HS-5 (cell line): ENCODE measurements around the gene ASL.
"Not testable (repeated sequence)": the region's sequence is repeated elsewhere in the genome, so short reads cannot be mapped to it uniquely, and the experiment has no call there.

Experiments used
- DNase-seq: peaks from one replicate; pipeline ENCODE4 v3.0.0-alpha.2; 2012; ENCODE audit warnings: low read depth

Gene ASL

DNA sequence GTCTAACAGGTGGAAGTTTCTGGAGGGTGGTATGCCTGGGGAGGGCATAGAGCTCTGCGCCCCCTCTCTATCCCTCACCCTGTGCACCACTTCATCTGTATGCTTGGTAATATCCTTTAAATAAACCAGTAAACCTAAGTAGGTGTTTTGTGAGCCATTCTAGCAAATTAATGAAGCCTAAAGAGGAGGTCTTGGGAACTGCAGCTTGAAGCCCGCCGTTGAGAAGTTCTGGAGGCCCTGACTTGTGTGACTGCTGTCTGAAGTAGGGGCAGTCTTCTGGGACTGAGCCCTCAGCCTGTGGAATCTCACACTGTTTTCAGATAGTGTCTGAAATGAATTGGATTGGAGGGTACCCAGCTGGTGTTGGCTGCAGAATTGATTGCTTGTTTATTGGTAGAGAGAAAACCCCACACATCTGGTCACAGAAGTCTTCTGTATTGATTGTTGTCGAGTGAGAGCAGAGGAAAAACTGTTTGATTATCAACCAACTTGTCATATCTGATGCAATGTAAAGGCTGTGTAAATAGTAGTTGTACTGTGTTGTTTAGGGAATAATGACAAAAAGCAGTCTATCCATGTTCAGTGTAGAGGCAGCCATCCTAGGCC lies 43.7 kb downstream of the ASL start:
- DNase-seq: no peak

- DNase-seq: no peak
Measured at GRCh38 chr7:66123175-66123528, 47.5 kb downstream of the ASL start.

DNA sequence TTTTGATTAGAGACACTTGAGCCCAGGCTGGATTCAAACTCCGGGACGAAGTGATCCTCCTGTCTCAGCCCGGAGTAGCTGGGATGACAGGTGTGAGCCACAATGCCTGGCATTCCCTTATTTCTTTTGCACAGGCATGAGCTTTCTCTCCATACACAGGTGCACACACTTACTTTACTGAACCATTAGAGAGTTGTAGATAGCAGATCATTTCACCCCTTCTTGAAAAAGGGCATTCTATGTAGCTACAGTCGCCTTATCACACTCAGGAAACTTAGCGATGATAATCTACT lies 48.9 kb downstream of the ASL start:
- DNase-seq: not testable (repeated sequence)

DNA sequence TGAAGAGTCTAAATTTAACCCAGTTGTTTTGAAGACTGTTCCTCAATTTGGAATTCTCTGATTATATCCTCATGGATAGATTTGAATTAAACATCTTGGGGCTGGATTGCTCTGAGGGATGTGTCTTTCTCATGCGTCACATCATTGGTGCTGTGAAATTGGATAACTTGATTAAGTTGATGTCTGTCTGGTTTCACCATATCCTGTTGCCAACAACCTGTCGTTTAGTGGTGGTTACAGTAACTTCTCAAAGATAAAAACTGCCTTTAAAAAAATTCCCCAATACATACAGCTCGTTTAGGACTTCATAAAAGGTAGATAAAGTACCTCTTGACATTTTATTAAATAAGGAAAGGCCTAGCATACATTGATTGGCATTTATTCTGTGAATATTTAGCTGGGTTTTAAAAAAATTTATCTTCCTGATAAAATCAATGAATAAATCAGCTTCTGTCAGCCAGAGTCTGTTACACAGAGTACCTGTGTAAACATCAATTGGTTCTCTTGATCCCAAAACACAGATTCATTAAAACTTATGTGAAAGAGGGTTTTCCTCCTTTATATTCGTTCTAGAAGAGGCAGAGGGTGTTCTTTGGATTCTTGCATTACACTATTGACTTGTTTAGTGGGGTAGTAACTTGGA lies 49.6 kb downstream of the ASL start:
- DNase-seq: no peak

DNA sequence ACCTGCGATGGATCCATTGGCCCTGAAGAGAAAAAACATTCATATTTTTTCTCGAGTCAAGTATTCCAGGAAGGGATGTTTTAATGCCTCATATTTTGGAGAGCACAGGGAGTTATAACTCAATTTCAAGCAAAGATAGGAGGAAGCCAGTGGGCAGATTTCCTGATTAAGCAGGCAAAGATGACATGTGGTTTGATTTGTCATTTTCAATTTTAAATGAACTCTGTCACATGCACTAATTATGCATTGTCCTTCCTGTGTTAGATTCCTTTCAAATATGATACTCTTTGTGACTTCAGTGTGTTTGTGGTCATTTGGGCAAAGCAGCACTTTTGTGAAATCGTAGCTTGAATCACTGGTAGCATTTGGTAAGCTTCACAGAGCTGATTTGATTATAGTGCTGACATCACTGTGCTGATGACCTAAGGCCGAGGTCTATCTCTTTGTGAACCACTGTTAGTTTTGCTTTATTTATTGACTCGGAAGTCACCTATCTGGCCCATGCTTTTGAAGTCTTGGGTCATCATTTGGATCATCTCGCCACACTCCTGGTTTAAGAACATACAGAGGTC lies 50.2 kb downstream of the ASL start:
- not testable (repeated sequence) for DNase-seq

- not testable (repeated sequence) for DNase-seq
Measured at GRCh38 chr7:66127172-66127571, 51.6 kb downstream of the ASL start.

- DNase-seq: no peak
Measured at GRCh38 chr7:66138994-66139752, 63.6 kb downstream of the ASL start.

DNA sequence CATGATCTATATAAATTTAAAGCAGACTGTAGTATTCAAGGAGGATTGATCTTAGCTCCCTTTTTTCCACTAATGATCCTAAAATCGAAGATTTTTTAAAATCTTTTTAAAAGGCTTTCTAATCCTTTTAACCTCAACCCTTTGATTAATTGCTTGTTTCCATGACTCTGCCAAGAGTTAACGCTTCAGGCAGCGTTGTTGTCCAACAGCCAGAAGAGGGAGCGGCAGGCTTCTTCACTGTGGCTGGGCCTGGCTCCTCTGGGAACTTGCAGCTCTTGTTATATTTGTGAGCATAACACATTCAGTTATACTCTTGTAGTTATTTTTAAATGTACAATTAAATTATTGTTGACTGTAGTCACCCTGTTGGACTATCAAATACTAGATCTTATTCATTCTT lies 65.3 kb downstream of the ASL start:
- DNase-seq: no peak

DNA sequence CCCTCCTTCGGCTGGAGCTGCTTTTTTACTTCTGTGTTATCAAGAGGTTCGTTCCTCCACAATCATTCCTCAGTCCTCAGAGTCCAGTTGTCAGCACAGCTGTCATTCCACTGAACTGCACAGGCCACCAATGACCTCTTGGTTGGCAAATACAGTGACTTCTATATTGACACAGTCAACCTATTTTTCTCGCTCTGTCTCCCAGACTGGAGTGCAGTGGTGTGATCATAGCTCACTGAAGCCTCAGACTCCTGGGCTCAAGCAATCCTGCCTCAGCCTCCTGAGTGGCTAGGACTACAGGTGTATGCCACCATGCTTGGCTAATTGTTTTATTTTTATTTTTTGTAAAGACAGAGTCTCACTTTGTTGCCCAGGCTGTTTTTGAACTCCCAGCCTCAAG lies 66.7 kb downstream of the ASL start:
- DNase-seq: no peak

- DNase-seq: no peak
Measured at GRCh38 chr7:66142996-66143395, 67.4 kb downstream of the ASL start.
